ENCODE data around the gene DENND5B.
"Not testable (repeated sequence)": the region's sequence is repeated elsewhere in the genome, so short reads cannot be mapped to it uniquely, and the experiment has no call there.

Gene DENND5B

DNA sequence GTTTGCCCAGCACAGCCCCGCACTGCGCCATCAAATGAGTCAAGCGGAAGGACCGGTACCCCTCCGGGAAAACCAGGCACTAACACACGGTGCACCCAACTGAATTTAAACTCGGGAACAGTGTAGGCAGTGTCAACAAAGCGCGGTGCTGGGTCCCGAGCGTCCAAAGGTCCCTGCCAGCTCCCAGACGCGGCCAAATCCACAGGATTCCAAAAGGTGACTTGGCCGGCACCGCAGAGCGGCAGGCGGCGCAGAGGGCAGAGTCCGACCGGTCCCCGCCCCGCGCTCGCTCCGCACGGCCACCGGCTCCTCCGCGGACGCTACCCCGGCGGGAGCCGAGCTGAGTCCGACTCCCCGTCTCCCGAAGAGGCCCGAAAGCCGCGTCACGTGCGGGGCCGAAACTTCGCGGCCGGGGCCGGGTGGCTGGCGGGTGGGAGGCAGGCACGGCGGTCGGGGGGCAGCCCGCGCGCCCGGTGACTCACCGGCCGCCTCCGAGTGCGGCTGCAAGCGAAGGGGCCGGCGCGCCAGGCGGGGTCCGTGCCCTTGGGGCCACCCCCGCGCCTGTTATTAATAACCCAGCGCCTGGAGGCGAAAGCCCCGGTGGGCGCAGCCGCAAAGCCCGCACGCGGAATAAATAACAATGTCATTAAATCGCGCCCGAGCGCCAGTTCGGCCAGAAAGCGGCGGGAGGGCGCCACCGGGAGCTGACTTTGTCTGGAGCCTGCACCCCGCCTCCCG, 863 bp downstream of the DENND5B start:
- FAIRE-seq = no peak

DNA sequence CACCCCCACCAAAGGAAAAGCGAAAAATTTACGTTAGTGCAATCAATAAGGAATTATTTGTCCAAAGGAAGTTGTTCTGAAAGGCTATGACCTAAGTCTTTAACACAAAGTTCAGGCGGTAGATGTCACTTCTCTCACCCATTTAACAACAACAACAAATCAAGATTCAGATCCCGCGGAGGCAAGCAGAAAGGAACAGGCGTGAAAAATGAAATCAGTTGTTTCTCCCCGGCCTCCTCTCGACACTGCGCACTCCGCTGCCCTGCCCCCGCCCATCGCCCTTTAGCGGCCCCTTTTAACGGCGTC, 1.4 kb downstream of the DENND5B start:
- no peak for FAIRE-seq

DNA sequence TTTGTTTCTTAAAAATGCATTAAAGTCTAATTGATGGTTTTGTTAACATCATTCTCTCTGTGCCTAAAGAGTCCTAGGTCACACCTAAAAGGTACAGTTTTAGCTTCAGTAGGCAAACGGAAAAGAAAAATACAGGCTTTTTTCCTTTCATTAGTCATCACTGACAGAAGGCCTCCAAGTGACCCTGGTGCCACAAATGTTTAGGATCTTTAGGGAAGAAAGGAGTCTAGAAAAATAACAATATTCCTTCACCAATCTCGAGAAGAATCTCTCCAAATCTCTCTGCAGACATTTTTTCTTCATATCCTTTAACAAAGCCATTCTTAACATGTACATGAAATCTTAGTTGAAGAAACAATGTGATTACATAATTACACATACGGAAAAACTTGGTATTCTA, 2.0 kb downstream of the DENND5B start:
- FAIRE-seq = peak; percentile 19

DNA sequence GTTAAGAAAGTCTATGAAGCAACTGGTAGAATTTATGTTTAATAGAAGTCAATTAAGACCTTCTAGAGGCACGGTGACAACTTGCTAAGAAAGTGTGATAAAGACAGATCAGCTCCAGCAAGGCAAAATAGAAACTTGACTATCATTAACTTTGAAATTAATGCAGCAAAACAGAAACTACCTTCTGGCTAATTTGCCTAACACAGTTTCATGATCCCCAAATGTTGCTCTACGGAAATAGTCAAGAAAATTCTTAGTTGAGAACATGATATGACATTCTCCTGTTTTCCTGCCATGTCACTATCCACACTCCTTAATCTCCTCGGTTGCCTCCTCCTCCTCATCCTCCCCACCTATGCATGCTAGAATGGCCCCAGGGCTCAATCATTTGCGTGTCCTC, 4.2 kb downstream of the DENND5B start:
- no peak for FAIRE-seq

DNA sequence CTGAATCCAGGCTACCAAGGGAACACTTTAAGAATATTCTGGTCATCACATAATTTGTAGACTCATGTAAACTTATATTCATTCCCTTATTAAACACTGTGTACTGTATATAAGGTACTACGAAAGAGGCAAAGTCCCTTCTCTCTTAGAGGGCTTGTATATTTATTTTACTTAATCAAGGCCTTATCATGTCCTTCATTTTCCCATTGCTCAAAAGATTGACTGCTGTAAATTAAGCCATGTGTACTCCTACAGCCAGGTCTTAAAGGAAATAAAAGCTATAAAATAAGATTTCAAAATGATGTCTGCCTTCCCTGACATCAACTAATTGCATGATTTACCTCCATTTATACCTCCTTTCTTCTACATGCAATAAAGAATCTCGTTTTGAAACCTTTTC, 5.0 kb downstream of the DENND5B start:
- FAIRE-seq = no peak

DNA sequence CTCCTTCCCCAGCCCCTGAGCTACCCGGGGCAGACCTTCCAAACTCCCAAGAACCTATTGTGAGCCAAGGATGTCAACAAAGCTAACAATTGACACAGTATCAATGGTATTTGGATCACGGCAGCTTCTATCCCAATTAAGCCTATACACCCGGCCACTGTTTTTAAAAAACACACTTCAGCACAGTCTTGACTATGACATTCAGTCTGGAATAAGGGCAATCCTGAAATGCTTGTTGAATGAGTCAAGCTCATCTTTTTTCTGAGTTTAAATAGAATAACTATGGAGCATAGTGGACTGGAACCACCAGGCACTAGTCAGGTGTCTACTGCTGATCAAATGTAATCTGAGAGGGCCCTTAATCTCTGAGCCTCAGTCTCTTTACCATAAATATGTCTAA, 5.7 kb downstream of the DENND5B start:
- no peak for FAIRE-seq

DNA sequence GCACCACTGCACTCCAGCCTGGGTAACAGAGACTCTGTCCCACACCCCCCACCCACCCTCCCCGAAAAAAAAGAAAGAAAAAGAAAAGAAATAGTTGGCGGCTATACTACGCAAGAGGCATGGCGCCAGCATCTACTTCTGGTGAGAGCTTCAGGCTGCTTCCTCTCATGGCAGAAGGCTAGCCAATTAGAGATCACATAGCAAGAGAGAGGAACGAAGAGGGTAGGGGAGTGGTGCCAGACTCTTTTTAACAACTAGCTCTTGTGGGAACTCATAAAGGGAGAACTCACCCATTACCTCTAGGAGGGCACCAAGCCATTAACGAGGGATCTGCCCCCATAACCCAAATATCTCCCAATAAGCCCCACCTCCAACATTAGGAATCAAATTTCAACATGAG, 6.2 kb downstream of the DENND5B start:
- FAIRE-seq = no peak

DNA sequence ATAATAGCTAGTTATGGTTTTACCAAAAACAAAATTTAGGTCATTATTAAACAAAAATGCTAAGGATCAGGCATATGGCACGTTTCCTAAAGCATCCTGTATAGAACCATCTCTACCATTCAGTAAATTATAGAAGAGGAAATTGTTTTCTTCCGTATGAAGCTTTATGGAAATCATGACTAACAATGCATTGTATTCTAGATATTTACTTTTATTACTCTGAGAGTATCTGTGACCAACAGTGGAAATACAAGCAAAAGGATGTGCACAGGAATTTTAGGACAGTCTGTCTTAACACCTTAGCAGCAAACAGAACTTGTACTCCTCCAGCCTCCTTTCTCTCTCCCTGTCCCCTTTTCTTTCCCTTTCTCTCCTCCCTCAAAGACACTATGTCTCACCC, 7.1 kb downstream of the DENND5B start:
- FAIRE-seq = no peak

DNA sequence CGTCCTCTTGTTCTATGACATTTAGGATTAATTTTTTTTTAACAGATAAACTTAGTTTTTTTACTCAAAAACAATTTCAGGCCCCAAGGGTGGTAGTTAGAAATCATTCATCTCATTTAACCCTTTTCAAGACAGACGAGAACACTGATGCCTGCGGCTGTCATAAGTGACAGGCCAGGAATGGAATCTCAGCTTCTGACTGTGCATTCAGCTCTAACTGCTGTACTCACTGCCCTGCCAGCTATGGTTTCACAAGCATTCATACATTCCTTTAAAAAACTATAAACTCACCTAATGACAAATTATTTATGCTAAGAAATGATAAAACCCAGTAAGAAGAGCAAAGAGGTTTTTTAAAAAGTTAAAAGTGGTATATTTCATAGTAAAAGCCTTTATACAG, 8.8 kb downstream of the DENND5B start:
- FAIRE-seq = no peak

DNA sequence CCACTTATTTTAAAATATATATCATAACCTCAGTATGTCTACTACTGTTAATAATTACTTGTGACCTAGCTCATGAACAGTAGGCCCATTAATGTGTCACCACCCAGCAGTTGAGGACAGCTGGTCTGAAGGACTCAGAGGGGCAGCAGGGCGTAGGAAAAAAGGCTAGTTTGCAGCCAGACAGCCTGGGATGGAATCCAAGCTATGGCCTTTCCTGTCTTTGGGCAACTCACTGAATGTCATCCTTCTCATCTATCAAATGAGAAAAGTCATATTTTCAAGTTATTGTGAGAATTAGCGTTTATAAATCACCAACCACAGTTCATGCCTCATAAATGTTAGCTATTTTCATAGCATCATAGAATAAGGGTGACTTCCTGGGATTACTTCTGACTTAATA, 12.3 kb downstream of the DENND5B start:
- FAIRE-seq = no peak

DNA sequence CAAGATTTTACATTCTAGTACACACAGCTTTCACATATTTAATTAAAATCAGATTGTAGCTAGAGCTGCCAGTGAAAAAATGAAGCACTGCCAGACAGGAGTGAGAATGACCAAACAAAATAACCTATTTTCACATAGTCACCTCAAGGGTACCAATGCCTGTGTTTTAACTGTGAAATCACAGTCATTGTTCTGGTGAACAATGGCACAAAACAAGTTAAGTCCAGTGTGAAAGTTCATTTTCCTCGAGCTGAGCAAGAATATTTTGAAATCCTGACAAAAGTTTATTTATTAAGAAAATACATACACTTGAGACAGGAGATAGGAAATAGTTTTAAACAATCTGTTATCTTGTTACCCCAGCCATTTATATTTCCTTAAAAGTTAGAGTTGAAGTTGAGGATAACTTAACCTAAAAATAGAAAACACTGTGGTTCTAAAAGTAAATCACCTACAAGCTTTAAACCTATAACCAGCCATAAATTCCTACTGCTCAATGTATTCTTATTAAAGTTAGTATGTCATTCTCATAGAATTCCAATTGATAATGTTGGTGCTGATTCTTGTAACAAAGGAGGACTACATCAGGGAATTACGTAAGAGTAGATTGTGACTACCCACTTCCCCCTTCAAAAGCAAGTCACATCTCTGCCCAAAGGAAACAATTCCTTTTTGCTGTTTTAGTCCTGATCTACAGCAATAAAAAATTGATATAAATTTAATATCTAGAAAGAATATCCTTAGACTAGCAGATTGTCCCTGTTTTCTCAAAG, 15.9 kb downstream of the DENND5B start:
- FAIRE-seq = peak; percentile 48

DNA sequence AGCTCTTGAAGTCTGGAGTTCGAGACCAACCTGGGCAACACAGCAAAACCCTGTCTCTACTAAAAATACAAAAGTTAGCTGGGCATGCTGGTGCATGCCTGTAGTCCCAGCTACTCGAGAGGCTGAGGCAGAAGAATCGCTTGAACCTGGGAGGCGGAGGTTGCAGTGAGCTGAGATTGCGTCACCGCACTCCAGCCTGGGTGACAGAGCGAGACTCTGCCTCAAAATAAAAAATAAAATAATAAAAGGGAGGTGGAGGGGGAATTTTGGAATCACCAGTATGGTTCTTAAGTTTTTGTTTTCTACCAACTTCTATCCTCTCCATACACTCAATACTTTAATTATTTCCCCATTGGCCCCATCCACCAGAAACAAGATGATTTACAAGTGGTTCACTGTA, 16.6 kb downstream of the DENND5B start:
- not testable (repeated sequence) for FAIRE-seq

DNA sequence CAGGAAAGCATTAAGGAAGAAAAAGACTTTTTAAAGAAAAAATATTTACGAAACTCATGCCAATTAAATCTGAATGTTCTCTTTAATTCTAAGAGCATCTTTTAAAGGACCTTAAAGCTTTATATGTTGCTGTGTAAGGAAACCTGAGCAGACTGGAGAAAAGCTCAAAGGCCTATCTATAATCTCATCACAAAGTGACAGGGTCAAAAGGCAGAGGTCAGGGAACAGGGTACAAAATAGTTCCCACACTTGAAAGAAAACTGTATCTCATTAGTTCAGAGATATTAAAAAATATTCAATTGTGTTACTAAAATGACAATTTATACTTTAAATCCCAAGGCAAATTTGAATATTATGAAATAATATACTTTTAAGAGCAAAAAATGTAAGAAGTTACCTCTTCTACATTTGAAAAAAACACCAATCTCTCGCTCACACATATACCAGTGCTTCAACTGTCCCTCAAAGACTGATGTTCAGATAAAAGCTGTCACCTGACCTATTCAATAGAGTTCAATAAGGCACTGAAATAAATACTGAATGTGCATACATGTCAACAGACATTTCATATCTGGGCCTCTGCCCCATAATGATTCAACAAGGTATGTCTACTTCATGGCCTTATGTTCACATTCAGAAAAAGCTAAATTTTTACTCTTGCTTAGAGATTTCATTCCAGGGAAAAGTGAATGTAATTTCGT, 17.9 kb downstream of the DENND5B start:
- no peak for FAIRE-seq

DNA sequence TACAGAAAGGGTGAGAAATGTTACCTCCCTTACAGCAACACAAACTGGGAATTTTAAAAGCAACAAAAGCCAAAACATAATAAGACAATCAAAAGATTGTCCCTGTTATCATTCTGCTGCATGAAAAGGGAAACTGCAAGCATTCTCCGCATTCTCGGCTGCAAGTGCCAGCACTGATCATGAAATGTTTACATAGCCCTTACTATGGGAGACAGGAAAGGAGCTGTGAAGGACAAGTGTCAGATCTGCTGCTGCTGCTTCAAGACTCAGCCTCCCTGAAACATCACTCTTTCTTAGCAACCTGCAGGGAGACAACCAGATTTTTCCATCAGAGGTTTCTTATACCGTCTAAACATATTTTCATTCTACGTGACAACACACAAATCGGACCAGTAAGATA, 20.1 kb downstream of the DENND5B start:
- FAIRE-seq = no peak

DNA sequence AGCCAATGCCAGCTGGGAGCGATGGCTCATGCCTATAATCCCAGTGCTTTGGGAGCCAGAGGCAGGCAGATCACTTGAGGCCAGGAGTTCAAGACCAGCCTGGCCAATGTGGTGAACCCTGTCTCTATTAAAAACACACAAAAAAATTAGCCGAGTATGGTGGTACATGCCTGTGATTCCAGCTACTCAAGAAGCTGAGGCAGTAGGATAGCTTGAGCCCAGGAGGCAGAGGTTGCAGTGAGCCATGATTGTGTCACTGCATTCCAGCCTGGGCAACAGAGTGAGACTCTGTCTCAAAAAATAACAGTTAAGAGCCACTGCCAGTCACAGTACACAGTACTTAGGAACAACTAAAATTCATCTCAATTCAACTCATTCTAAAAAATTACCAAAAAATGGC, 21.4 kb downstream of the DENND5B start:
- not testable (repeated sequence) for FAIRE-seq

DNA sequence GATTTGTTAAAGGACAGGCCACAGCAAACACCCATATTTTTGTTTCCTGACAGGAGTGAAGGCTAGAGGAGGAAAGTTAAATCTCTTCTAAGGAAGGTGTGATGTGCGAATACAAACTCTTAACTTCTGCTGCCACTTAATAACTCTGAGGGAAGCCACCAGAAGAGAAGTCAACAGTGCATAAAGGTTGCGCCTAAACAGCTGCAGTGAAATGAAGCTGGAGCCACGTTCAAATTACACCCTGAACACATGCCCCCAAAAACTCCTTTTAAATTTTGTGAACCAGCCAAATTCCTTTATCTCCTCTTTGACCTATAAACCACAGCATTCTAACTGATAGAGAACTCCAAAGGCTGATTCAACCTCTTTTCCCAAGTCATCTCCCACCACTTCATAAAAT, 22.4 kb downstream of the DENND5B start:
- no peak for FAIRE-seq

DNA sequence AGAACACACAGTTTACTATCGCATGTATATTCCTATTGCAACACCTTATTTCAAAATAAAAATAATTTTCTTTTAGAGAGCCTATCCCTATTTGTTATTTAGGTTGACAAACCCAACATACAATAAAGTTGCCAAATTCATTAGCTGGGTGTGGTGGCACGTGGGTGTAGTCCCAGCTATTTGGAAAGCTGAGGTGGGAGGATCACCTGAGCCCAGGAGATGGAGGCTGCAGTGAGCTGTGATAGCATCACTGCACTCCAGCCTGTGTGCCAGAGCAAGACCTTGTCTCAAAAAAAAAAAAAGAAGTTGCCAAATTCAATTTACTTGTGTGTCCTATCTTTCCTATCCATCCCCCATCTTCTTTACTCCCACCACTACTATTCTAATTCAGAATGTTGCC, 23.9 kb downstream of the DENND5B start:
- FAIRE-seq = no peak

DNA sequence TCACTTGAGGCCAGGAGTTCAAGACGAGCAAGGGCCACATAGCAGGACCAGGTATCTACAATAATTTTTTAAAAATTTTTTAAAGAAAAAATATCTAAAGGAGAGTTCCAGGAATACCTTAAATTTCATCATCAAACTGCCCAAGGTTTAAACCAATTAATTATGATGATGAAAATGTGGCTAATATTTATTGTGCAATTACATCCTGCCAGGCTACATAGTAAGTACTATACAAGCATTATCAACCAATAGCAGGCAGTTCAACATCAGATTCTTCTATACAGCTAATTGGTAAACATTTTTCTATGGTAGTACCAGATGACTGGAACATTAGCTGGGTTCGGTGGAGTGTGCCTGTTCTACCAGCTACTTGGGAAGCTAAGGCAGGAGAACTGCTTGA, 24.4 kb downstream of the DENND5B start:
- no peak for FAIRE-seq

DNA sequence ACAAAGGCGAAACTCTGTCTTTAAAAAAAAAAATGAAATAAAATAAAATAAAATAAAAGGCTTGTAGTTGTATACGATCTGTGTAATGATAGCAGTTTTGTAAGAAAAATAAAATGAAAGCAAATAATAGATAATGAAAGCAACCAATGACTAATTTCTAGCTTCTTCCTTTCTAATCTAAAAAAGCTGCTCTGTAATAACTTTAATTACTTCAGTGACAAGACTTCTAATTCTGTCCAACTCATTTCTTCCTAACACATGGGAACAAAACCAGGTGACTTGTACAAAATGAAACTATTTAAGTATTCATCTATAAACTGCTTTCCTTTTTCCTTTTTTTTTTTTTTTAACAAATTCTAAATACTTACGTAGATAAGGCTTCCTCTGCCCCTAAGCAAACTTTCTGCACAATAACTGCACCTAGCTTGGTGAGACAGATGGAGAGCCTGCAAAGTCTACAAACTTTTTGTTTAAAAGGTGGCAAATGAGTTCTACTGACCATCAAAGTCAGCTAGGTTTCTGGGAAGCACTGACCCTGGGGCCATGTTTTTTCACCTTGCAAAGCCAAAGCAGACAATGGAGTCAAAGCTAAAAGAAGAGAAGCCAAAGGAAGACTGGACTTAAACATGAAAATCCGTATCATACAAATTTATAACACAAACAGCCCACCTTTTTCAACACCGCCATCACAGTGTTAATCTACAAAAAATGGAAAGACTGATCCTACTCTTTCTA, 28.2 kb downstream of the DENND5B start:
- no peak for FAIRE-seq

DNA sequence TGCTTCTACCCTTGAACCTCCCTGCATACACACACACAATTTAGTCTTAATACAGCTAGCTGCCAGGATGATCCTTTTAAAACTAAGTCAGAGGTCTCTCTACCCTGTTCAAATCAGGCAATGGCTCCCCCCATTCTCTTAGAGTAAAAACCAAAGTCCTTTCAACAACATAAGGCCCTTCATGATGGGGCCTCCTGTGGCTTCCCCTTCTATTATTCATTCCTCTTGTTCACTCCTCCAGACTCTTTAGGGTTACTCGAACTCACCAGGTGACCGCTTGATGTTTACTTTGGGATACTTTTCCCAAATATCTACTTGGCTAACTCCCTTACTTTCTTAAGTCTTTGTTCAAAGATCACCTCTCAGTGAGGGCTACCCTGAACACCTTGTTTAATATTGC, 30.4 kb downstream of the DENND5B start:
- FAIRE-seq = no peak

DNA sequence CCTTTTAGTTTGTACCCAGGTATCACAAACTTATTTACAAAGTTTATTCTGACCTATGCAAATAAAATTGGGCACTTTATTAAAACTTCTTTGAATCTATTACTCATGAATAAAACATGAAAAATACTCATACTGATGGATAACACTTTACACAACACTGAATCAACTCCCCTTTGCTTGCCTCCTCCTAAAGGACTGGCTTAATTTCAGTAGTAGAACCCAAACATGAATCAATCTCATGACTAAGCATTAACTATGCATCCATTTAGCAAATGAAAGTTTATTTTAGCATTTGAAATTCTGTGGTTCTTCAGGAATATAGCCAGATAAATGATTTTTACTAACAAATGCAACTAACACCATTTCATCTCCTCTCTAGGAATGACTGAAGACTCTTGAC, 32.4 kb downstream of the DENND5B start:
- no peak for FAIRE-seq

DNA sequence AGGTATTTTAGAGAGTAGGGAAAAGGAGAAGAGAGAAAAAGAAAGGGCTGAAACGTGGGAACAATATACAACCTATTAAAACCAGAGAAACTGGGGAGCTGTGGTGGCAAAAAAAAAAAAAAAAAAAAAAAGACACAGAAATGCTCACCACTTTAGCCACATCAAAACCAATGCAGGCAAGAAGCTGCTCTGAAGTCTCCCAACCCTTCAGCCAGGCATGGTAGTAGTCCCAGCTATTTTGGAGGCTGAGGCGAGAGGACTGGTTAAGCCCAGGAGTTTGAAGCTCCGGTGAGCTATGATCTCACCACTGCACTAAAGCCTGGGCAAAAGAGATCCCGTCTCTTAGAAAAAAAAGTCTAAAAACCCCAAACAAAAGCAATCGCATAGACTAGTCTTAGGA, 33.2 kb downstream of the DENND5B start:
- FAIRE-seq = no peak

DNA sequence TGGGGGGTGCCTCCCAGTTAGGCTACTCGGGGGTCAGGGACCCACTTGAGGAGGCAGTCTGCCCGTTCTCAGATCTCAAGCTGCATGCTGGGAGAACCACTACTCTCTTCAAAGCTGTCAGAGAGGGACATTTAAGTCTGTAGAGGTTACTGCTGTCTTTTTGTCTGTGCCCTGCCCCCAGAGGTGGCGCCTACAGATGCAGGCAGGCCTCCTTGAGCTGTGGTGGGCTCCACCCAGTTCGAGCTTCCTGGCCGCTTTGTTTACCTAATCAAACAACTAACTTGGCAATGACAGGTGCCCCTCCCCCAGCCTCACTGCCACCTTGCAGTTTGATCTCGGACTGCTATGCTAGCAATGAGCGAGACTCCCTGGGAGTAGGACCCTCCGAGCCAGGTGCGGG, 35.5 kb downstream of the DENND5B start:
- not testable (repeated sequence) for FAIRE-seq

DNA sequence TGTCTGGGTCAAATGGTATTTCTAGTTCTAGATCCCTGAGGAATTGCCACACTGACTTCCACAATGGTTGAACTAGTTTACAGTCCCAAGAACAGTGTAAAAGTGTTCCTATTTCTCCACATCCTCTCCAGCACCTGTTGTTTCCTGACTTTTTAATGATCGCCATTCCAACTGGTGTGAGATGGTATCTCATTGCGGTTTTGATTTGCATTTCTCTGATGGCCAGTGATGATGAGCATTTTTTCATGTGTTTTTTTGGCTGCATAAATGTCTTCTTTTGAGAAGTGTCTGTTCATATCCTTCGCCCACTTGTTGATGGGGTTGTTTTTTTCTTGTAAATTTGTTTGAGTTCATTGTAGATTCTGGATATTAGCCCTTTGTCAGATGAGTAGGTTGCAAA, 40.3 kb downstream of the DENND5B start:
- FAIRE-seq = not testable (repeated sequence)
